ENCODE measurements around the gene REEP6.

DNA sequence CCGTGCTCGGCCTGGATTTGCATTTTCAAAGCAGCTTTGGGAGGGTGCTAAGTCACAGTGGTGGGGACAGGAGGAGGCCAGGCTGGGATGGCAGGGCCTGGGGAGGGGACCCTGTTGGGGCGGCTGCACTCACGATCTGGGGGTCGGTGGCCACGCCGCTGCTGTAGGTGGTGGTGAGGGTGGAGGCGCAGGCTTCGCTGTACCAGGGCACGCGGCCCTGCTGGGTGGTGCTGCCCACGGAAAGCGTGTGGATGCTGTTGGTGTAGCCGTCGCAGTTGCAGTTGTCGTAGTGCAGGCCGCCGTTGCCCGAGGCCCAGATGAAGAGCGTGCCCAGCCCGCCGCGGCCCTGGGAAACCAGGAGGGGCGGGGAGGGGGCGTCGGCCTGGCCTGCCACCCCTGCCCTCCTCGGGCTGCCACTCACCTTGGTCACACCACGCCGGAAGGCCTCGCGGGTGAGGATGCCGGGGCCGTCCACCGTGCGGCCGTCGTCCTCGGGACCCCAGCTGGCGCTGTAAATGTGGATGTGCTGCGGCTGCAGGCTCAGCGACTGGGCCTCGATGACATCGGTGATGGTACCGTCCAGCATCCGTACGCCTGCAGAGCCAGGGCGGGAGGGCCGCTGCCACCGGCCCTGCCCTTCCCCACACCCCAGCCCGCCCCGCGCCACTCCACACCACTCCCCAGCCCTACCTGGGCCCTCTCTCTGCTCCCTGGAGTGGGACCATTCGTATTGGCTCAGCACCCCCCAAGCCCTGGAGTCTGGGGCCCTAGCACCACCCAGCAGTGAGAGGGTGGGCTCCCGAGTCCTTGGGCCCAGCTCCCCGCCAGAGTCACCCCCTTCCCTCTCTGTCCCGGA is 4.0 kb upstream of the REEP6 start:
- no peak for TF ChIP-seq RAD21 (IDR thresholded peaks at IDR 0.05; ENCODE audit: low read depth)
- no peak for TF ChIP-seq ZBTB7A (IDR thresholded peaks at IDR 0.05; ENCODE audit: low read depth)
- TF ChIP-seq, protein P1, sequence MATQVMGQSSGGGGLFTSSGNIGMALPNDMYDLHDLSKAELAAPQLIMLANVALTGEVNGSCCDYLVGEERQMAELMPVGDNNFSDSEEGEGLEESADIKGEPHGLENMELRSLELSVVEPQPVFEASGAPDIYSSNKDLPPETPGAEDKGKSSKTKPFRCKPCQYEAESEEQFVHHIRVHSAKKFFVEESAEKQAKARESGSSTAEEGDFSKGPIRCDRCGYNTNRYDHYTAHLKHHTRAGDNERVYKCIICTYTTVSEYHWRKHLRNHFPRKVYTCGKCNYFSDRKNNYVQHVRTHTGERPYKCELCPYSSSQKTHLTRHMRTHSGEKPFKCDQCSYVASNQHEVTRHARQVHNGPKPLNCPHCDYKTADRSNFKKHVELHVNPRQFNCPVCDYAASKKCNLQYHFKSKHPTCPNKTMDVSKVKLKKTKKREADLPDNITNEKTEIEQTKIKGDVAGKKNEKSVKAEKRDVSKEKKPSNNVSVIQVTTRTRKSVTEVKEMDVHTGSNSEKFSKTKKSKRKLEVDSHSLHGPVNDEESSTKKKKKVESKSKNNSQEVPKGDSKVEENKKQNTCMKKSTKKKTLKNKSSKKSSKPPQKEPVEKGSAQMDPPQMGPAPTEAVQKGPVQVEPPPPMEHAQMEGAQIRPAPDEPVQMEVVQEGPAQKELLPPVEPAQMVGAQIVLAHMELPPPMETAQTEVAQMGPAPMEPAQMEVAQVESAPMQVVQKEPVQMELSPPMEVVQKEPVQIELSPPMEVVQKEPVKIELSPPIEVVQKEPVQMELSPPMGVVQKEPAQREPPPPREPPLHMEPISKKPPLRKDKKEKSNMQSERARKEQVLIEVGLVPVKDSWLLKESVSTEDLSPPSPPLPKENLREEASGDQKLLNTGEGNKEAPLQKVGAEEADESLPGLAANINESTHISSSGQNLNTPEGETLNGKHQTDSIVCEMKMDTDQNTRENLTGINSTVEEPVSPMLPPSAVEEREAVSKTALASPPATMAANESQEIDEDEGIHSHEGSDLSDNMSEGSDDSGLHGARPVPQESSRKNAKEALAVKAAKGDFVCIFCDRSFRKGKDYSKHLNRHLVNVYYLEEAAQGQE (IDR thresholded peaks at IDR 0.05; ENCODE audit: low read depth): no peak
- TF ChIP-seq YY1 (IDR thresholded peaks at IDR 0.05; ENCODE audit: low read depth): no peak
- TF ChIP-seq CEBPB (IDR thresholded peaks at IDR 0.05): no peak
- no peak for TF ChIP-seq TEAD4 (IDR thresholded peaks at IDR 0.05)
